ENCODE results near the gene PRKG2.
"Not testable (repeated sequence)": the region's sequence is repeated elsewhere in the genome, so short reads cannot be mapped to it uniquely, and the experiment has no call there.

PRKG2 gene

GRCh38 chr4:81214144-81214880 is 710 bp downstream of the PRKG2 start:
- no peak for DNase-seq

DNA sequence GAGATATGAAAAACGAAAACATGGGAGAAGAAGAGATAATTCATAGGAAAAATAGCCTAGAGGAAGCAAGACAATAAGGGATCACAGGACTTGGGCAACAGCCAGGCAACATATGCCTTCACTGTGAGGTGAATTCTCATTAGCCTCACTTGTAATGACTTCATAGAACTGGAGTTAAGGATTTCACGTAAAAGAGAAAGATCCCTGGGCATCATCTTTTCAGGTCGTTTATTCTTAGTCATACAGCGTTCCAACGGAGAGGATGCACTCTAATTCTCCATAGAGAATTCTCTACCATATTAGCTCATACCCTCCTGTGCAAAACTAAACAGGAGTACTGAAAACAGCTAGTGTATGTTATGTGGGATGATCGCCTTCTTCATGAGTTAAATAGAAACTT is 1.4 kb downstream of the PRKG2 start:
- no peak for DNase-seq

DNA sequence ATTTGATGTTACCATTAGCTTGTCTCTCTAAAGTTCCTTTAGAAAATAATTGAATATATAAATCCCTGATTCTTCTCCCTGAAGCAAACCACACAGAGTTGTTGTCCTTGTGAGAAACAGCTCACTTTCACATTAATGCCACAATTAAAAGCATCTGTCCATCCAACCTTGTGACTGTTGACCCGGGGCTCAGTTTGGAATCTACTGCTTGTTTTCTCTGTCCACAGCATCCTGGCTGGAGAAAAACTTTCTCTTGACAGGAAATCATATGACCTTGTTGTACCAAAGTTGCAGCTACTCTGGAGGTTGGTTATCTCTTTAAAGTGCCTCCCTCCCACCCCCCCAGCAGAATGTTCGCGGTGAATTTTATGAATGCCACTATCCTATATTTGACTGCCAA is 3.1 kb downstream of the PRKG2 start:
- DNase-seq: no peak

DNA sequence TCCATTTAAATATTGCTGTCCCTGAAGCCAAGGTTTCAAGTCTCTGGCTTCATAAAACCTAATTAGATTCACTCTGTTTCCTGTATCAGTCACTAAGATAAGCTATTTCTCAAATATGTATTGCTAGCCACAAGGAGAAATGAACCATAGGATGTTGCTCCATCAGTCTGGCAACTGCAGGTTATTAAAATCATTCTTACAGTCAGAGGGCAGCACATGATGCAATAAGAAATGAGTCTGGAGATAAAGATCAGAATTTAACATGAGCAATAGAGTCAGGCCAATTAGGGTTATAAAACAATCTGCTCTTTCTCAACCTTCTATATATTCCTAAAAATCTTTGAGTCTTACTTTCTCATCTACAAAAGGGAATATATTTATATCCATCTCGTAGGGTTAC is 7.2 kb downstream of the PRKG2 start:
- no peak for DNase-seq

DNA sequence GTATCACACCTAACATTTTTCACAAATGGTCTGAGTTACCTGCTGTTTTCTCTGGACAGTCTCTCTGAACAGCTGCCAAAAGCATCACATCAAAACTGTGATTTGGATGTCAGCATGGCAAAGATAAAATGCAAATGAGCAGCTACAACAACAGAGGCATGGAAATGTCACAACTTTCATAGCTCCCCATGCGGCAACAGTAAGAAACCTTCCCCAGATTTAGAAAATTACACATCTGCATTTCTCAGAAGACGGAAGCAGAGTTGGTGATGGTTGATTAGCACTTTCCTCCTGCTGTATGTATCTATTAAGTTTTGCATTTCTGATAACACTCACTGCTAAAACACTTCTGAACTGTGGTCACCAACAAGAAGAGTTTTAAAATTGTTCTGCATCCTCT is 9.7 kb downstream of the PRKG2 start:
- DNase-seq: no peak

DNA sequence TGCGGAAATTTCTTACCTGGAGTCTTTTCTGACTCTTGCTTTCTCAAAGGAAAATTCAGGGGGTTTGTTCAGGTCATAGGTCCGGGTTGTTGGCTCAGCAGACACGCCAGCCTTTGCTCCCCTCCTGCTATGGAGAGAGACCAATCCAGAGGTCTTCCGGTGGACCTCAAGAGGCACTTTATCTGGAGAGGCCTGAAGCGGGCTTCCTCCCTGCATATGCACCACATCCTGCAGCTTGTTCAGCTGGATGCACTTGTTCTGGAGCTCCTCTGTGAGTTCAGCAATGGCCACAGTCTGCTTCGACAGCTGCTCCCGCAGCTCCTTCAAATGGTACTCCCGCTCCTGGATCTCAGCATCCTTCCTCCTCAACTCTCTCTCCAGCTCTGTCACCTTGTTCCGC is 10.5 kb downstream of the PRKG2 start:
- DNase-seq: no peak

GRCh38 chr4:81199831-81200230 is 15.2 kb downstream of the PRKG2 start:
- DNase-seq: no peak

DNA sequence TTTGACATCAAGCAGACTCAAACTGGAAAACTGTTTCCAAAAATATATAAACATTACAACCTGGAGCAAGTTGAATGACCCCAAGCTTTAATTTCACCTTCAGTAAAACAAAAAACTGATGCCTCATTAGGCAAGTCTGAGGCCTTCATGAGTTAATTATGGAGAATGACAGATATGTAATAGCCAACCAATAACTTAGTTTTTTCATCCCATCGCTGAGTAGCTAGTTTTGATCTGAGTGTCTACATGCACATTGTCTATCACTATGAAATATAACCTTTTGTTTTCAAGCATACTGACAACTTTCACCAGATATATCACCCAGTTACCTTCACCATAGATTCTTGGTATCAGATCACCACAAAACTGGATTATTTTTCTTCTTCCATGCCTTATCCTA is 16.4 kb downstream of the PRKG2 start:
- DNase-seq: no peak

DNA sequence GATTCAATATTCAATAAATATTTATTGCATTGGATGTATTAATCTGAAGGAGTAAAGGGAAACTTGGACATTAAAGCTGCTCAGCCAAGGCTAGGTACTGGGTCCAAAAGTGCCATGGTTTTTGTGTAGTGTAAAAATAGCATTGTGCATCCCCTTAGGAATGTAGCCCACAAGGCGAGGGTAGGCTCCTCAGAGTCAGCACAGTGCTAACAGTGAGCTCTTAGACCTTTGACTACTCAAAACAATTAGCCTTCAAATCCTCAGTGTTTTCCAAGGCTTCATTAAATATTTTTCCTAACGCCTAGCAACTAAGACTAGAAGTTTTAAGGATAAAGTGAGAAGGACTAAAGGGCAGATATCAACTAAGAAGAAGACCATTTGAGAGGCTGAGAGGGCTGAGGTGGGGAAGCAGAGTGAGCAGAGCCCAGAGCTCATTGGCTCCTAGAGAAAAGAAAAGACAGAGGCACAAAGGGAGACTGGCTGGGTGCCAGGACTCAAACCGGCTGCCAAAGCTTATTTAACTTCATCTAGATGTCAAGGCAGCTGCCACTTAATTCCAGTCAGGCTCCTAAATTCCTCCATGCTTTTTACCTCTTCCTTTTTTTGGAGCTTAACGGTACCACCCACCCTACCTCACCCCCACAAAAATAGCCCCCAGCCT is 17.0 kb downstream of the PRKG2 start:
- no peak for DNase-seq

DNA sequence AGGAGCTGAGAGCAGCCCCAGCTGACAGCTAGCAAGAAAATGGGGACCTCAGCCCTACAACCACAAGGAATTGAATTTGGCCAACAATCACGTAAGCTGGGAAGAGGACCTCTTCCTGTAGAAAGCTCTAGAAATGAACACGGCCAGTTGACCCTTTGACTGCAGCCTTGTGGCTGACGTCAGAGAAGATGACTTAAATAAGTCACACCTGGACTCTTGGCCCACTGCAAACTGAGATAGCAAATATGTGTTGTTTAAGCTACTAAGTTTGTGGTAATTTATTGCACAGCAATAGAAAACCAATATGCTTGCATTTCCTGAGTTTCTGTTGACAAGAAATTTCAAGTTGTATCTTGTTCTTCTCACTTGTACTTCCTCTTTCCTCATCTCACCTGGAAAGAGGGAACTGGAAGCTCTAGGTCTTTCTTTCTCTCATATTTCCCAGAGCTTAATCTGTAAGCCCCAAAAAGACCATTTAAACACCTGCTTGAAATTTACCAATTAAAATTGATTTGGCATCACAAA is 18.8 kb downstream of the PRKG2 start:
- DNase-seq: no peak

DNA sequence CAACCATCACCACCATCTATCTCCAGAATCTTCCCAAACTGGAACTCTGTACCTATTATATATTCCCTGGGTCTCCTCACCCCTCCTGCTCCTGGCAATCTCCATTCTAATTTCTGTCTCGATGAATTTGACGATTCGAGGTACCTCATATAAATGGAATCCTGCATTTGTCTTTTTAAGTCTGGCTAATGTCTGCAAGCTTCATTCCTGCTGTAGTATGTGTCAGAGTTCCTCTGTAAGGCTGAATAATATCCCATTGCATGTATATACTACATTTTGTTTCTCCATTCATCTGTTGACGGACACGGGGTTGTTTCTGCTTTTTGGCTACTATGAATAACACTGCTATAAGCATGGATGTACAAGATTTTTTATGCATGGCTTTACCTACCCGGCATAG is 19.5 kb downstream of the PRKG2 start:
- DNase-seq: no peak

DNA sequence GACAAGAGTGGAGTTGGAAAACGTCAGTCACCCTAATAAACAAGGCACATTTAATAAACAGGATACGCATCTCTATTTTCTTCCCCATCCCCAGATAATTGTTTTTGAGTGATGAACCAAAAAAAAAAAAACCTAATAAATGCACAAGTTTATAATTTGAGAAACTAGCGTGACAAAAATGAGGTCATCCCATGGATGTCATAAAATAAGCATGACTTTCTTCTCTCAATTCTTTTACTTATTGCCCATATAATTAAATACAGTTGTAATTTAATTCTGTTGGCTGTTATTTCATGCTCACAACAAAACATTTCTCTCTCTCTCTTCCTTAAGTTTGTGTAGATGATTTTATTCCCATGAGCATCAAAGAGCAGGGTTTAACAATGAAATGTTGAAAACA is 20.7 kb downstream of the PRKG2 start:
- no peak for DNase-seq

DNA sequence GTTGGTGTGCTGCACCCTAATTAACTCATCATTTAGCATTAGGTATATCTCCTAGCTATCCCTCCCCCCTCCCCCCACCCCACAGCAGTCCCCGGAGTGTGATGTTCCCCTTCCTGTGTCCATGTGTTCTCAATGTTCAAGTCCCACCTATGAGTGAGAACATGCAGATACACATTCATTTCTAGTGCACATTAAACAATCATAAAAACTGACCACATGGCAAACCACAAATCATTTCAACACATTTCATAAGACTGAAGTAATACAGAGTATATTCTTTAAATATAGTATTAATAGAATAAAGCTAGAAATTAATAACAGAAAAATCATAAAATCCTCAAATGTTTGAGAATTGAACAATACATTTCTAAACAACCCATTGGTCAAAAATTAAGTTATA is 34.1 kb downstream of the PRKG2 start:
- DNase-seq: no peak

DNA sequence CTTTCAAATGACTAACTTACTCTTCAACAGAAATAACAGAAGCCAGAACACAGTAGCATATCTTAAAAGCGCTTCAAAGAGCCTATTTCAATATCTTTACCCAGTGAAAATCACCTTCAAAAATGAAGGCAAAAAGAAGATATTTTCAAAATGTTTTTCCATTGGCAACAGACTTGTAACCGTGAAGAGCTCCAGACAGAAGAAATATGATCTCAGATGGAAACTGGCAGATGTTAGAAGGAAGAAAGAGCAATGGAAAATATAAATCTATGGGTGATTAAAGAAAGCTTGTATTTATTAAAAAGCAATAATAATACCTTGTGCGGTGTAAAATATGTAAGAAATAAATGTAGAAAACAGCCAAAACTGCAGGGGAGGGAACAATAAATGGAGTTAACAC is 35.7 kb downstream of the PRKG2 start:
- no peak for DNase-seq

DNA sequence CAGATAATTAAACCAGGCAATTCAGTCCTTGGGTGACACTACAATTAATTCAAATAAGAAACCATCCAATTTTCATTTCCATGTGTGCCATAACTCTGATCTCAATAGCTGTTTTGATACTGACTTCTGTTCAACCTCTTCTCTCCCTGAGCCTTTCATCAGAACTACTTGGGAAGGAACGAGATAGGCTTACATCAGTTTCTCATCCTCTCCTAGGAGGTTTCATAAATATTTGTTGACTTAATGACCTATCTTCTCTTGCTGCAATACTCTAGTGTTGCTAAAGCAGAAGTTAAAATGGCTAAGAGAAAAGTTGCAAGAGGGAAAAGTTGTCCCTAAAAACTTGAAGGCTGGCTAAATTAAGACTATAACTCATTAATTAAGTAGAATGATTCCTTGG is 41.8 kb downstream of the PRKG2 start:
- DNase-seq: no peak

DNA sequence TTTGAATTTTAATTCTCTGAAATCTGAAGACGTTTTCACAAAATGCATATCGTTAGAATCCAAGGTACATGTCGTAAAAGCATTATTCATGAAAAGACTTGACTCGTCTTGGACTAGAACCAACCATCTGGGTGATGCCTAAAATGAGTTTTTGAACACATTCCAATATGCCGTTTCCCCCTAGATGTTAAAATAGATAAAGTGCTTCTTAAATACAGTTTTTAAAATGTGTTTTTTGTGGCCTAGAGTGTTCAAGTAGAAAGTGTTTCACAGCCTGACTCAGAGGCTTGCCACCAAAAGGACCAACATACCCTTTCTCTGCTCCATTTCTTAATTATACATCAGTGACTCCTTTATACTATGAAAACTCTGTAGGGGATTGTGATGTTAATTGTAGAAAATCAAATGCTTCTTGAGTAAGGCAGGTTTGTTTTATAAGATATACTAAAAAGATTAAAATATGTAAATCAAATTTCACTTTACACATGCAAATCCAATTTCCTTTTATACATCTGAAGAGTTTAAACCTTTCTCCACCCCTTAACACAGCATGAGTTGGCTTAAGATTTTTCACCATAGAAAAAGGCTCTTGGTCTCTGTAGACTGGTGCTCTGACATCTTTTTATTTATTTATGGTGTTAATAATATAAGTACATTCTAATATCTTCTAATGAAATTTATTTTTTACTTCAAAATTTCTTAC is 48.4 kb downstream of the PRKG2 start:
- DNase-seq: no peak

DNA sequence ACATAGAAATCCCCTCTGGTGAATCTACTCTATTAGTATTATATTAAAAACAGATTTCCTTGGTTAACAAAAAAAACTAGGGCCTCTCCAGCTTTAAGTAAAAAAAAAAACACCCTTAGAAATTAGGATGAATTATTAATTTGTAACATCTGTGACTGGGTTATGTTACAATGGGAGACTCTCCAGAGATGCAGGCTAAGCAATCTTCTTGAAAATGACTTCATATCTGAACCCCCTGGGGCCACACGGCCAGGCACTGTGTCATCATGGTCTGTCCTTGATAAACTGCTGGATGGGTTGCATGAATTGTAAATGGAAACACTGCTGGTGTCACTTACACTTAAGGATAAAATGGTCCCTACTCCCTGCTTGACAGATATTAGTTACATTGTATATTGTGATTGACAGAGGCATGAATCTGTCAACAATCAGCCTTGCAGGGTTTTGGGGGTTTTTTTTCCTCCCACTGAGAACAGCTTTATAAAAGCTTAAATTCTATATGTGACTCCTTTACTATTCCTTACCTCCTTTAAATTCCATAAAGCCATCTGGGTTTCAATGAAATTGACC is 49.1 kb downstream of the PRKG2 start:
- no peak for DNase-seq

DNA sequence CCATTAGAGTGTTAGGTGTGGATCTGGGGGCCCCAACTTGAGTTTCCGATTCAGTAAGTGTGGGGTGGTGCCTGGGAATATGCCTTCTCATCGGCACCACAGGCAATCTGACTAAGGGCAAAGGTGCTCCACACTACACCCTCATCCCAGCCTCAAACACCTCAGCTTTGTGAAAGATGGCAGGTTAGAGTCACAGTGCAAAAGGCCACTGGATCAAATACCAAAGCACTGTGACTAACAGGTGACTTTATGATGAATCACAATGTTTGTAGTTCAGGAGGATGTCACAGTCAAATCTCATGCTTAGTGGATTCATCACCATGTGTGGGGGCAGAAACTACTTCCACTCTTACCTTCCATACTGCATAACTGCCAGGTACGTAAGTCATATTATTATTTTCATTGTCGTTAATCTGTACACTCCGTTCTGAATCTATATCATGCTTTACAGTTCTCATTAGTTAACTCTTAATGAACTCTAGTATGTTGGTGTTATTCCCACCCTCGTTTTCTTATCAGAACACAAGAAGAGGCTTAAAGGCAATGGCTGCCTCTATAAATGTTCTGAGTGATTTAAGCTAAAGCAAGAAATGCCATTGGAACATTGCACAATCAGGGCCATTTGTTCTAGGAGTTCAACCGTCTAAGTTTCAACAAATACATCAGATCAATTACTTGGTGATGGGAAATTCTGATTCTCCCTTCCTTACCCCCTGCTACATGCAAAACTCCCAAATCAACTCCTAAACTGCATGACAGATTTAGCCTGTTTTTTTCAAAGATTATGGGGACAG is 50.2 kb downstream of the PRKG2 start:
- no peak for DNase-seq

DNA sequence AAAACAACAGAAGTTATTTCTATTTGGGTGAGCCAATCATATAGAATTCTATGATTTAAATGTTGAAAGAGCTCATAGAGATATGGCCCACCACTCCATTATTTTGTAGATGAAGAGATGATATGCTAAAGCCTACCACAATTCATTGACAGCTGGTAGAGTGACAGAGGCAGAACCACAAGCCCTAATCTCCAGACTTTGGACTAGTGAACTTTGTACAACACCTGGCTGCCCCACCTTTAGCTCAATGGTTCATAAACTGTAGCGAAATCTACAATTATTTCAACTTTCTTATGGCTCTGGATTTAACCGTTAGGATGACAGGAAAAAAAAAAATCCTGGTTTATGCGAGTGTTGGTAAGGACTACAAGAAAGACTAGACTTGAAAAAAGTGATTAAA is 50.9 kb downstream of the PRKG2 start:
- DNase-seq: no peak

DNA sequence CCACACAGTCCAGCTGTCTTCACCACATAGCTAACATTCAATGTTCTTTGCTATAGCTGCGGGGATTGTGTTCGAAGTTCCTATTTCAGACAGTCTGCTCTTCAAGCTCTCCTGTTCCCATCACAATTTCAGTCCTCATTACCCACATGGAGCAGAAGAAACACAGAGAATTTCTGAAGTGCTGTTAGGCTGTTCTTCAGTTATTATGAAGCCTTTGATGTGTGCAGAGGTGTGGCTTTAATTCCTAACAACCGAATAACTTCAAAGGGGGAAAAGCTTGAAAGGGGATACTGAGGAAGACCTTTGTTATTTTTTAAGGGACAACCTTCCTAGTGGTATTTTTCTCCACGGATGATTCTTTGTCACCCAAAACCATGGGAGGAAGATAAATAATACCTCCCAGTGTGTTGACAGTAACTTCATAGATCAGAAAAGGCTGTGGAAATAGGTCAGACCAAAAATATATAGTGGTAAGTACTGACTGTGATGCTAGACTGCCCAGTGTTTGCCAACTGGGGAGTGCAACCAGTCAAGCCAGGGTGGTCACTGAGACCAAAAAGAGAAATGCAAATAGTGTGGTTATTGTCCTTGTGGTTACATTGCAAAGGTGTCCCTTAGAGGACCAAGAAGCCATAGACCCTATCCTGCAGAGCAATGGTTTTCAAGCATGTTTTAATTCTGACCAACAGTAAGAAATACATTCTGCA is 52.1 kb downstream of the PRKG2 start:
- DNase-seq: no peak

DNA sequence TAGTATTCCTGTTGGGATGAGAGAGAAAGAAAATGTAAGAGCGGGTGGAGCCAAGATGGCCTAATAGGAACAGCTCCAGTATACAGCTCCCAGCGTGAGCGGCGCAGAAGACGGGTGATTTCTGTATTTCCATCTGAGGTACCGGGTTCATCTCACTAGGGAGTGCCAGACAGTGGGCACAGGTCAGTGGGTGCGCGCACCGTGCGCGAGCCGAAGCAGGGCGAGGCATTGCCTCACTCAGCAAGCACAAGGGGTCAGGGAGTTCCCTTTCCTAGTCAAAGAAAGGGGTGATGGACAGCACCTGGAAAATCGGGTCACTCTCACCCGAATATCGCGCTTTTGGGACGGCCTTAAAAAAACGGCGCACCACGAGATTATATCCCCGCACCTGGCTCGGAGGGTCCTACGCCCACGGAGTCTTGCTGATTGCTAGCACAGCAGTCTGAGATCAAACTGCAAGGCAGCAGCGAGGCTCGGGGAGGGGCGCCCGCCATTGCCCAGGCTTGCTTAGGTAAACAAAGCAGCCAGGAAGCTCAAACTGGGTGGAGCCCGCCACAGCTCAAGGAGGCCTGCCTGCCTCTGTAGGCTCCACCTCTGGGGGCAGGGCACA is 61.2 kb downstream of the PRKG2 start:
- DNase-seq: not testable (repeated sequence)

All from suppressor macrophage treated with lipopolysaccharide for 1 hour (primary cell).